ENCODE measurements around the gene MICAL2.

MICAL2 gene

GRCh38 chr11:12267921-12268320 lies 157.5 kb downstream of the MICAL2 start:
- no peak overlapping the region for H3K4me3 ChIP-seq (ENCODE audit: low read depth, low read length)
- TF ChIP-seq, protein P1, sequence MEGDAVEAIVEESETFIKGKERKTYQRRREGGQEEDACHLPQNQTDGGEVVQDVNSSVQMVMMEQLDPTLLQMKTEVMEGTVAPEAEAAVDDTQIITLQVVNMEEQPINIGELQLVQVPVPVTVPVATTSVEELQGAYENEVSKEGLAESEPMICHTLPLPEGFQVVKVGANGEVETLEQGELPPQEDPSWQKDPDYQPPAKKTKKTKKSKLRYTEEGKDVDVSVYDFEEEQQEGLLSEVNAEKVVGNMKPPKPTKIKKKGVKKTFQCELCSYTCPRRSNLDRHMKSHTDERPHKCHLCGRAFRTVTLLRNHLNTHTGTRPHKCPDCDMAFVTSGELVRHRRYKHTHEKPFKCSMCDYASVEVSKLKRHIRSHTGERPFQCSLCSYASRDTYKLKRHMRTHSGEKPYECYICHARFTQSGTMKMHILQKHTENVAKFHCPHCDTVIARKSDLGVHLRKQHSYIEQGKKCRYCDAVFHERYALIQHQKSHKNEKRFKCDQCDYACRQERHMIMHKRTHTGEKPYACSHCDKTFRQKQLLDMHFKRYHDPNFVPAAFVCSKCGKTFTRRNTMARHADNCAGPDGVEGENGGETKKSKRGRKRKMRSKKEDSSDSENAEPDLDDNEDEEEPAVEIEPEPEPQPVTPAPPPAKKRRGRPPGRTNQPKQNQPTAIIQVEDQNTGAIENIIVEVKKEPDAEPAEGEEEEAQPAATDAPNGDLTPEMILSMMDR (IDR thresholded peaks at IDR 0.05; ENCODE audit: low read depth, low read length) = no peak
- in situ Hi-C loops (cut with HindIII; ENCODE audit: low sequenced_read_pairs) = no loop called here
- DNase-seq (ENCODE audit: low read depth, low spot score) = no peak

GRCh38 chr11:12269104-12269441 lies 158.7 kb downstream of the MICAL2 start:
- no peak for DNase-seq (ENCODE audit: low read depth, low spot score)
- no peak overlapping the region for H3K4me3 ChIP-seq (ENCODE audit: low read depth, low read length)
- TF ChIP-seq, protein P1 (IDR thresholded peaks at IDR 0.05; ENCODE audit: low read depth, low read length) = no peak
- in situ Hi-C loops (cut with HindIII; ENCODE audit: low sequenced_read_pairs) = no loop called here

DNA sequence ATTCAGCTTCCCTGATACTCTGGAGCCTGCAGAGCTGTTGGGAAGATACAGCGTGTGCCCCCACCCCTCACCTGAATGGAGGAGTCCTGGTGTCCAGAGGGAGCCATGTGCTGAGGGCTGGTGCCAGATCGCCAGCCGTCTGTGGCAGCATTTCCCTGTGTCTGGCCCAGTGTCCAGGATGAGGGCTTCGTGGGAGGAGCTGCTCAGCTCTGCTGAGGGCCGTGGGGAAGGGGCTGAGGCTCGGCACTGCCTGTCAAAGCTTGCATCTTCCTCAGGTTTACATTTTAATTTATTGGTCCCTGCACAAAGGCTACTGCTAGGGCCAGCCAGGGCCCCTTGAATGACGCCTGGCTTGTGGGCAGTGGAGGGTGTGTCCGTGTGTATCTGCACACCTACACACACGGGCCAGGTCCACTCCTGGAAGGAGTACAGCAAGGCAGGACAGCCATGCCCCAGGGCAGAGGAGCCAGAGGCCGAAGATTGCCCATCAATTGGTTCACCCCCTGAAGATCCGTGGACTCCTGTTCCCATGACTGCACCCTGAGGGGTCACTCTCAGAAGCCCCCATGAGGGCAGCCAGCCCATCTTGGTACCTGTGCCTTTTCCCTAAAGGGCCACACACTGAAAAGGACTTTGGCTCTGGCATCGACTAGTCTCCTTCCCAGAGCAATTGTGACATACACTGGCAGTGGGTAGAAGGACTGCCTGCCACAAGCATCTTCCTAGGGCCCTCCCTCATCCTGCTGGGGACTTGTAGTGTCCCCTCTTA lies 159.2 kb downstream of the MICAL2 start:
- TF ChIP-seq, protein P1 (IDR thresholded peaks at IDR 0.05; ENCODE audit: low read depth, low read length) = no peak
- no peak for DNase-seq (ENCODE audit: low read depth, low spot score)
- in situ Hi-C loops (cut with HindIII; ENCODE audit: low sequenced_read_pairs) = no loop called here
- H3K4me3 ChIP-seq (ENCODE audit: low read depth, low read length) = no peak overlapping the region

DNA sequence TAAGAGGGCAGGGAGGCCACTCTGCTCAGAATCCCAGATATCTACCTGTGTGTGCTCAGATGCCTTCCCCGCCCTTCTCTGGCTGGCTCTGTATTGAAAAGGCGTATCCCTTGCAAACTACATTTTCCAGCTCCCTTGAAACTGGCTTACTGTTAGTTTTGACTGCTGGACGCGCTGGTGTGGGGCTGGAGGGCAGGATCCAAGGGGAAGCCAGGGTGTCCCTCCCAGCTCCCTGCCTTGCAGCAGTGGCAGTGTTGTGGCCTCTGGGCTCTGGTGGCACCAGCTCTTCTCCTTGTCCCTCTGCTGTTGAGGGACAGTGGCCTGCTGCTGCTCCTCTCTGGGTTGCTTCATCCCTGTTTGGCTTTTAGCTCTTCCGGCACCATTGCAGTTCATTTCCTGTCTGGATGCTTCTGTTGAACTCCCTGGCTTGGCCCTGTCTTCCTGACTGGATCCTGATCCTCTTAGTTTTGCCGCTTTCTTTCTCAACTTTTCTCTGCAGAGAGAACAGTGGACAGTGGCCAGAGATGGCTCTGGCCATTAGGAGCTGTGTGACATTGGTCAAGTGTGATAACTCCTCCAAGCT lies 159.9 kb downstream of the MICAL2 start:
- DNase-seq (ENCODE audit: low read depth, low spot score) = no peak
- TF ChIP-seq, protein P1 (IDR thresholded peaks at IDR 0.05; ENCODE audit: low read depth, low read length) = no peak
- H3K4me3 ChIP-seq (ENCODE audit: low read depth, low read length) = no peak overlapping the region
- in situ Hi-C loops (cut with HindIII; ENCODE audit: low sequenced_read_pairs) = no loop called here

DNA sequence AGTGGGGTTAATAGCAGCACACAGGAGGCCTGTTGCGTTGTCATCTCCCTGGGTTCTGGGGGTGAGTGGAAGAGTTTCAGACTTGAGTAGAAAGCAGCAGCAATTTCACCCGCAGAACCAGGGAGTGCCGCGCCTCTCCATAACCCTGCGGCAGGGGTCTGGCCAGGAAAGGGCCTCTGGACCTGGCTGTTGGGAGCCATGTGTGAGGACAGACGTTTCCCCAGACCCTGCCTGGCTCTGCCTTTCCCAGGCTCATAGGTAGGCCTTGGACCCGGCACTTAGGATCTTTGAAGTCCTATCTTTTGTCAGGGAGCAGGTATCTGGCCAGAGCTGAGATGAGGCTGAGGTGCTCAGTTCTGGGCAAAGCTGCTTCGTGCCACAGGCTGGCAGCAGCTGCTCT lies 160.4 kb downstream of the MICAL2 start:
- DNase-seq (ENCODE audit: low read depth, low spot score) = no peak
- TF ChIP-seq, protein P1 (IDR thresholded peaks at IDR 0.05; ENCODE audit: low read depth, low read length) = no peak
- in situ Hi-C loops (cut with HindIII; ENCODE audit: low sequenced_read_pairs) = no loop called here
- H3K4me3 ChIP-seq (ENCODE audit: low read depth, low read length) = no peak overlapping the region

DNA sequence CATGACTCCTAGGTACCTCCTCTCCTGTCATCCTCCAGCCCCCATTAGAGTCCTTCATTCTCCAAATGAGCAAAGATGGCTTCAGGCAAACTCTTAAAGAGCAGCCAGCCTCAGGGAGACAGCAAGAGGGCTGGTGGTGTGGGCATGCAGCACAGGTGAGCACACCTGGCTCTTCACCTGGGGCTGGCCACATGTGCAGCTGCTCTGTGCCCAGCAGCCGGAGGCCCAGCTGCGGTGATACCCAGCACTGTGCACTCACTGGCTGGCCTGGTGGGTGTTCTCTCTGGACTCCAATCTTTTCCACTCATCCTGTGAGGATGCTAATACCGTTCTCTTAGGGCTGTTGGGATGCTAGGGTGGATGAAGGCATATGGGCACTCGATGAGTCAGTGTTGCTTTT lies 160.9 kb downstream of the MICAL2 start:
- H3K4me3 ChIP-seq (ENCODE audit: low read depth, low read length) = no peak overlapping the region
- TF ChIP-seq, protein P1 (IDR thresholded peaks at IDR 0.05; ENCODE audit: low read depth, low read length) = no peak
- in situ Hi-C loops (cut with HindIII; ENCODE audit: low sequenced_read_pairs) = no loop called here
- no peak for DNase-seq (ENCODE audit: low read depth, low spot score)
